ENCODE measurements around the gene TLE1.

Gene TLE1

DNA sequence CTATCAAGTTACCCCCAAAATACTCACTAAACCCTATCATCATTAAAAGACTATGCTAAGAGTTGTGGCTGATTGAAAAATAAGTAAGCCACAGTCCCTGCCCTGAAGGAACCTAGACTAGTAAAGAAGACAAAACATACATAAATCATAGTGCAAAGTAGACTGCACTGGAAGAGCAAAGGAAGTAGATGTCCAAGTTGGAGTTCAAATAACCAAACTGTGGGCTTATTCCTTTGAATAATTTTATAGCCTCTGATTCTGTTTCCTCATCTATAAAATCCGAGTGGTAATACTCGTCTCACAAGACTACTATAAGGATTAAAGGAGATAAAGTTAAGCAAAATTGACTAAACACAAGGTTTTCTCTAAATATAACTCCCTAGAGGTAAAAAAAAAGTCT is 140.4 kb downstream of the TLE1 start:
- TF ChIP-seq, protein P1, sequence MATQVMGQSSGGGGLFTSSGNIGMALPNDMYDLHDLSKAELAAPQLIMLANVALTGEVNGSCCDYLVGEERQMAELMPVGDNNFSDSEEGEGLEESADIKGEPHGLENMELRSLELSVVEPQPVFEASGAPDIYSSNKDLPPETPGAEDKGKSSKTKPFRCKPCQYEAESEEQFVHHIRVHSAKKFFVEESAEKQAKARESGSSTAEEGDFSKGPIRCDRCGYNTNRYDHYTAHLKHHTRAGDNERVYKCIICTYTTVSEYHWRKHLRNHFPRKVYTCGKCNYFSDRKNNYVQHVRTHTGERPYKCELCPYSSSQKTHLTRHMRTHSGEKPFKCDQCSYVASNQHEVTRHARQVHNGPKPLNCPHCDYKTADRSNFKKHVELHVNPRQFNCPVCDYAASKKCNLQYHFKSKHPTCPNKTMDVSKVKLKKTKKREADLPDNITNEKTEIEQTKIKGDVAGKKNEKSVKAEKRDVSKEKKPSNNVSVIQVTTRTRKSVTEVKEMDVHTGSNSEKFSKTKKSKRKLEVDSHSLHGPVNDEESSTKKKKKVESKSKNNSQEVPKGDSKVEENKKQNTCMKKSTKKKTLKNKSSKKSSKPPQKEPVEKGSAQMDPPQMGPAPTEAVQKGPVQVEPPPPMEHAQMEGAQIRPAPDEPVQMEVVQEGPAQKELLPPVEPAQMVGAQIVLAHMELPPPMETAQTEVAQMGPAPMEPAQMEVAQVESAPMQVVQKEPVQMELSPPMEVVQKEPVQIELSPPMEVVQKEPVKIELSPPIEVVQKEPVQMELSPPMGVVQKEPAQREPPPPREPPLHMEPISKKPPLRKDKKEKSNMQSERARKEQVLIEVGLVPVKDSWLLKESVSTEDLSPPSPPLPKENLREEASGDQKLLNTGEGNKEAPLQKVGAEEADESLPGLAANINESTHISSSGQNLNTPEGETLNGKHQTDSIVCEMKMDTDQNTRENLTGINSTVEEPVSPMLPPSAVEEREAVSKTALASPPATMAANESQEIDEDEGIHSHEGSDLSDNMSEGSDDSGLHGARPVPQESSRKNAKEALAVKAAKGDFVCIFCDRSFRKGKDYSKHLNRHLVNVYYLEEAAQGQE (IDR thresholded peaks at IDR 0.05; ENCODE audit: insufficient read depth in 1 of 2, low read depth in 2 of 2, low read length in 2 of 2): no peak
- TF ChIP-seq FOXP2 (optimal IDR thresholded peaks at IDR 0.05; ENCODE audit: borderline replicate concordance, extremely low read depth, extremely low read length, insufficient read depth) (no peak), POLR2AphosphoS5 (IDR thresholded peaks at IDR 0.05; ENCODE audit: low read depth, low read length) (no peak), TAF1 (IDR thresholded peaks at IDR 0.05; ENCODE audit: borderline replicate concordance, insufficient read depth, low read length) (no peak), SIN3A (IDR thresholded peaks at IDR 0.05; ENCODE audit: borderline replicate concordance, insufficient read depth, low read length) (no peak)

DNA sequence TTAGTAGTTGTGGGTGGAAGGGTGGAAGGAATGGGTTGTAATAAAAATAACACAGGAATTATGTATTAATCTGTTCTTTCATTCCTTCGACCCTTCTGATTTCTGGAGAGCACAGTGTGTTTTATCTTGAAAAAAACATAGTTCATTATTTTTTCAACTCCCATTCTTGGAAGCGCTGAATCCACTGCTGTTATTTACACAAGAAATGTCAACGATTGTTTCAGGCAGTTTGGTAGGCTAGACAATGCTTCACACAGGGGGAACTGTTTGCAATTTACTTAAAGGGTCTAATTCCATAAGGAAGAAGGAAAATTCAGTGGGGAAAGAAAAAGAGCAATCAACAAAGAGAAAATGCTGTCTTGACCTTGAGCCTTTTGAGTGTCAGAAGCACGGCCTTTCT is 142.9 kb downstream of the TLE1 start:
- TF ChIP-seq POLR2AphosphoS5 (IDR thresholded peaks at IDR 0.05; ENCODE audit: low read depth, low read length) (no peak), TAF1 (IDR thresholded peaks at IDR 0.05; ENCODE audit: borderline replicate concordance, insufficient read depth, low read length) (no peak), FOXP2 (optimal IDR thresholded peaks at IDR 0.05; ENCODE audit: borderline replicate concordance, extremely low read depth, extremely low read length, insufficient read depth) (no peak)

DNA sequence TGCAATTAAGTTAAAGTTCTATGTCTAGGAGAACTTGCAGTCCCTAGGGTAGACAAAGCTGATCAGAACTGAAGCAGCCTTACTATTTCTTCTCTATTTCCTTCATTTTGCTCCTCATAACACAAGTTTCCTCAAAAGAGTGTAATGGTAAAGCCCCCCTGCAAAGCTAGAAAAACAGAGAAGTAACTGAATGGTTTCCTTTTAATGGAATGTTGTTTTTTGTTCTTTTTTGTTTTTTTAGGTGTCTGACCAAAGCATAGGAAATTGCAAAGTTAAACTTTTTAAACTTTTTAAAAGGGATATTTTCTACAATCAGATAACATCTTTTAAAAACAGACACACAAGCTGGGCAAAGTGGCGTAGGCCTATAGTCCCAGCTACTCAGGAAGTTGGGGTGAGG is 145.7 kb downstream of the TLE1 start:
- TF ChIP-seq POLR2AphosphoS5 (IDR thresholded peaks at IDR 0.05; ENCODE audit: low read depth, low read length): no peak

DNA sequence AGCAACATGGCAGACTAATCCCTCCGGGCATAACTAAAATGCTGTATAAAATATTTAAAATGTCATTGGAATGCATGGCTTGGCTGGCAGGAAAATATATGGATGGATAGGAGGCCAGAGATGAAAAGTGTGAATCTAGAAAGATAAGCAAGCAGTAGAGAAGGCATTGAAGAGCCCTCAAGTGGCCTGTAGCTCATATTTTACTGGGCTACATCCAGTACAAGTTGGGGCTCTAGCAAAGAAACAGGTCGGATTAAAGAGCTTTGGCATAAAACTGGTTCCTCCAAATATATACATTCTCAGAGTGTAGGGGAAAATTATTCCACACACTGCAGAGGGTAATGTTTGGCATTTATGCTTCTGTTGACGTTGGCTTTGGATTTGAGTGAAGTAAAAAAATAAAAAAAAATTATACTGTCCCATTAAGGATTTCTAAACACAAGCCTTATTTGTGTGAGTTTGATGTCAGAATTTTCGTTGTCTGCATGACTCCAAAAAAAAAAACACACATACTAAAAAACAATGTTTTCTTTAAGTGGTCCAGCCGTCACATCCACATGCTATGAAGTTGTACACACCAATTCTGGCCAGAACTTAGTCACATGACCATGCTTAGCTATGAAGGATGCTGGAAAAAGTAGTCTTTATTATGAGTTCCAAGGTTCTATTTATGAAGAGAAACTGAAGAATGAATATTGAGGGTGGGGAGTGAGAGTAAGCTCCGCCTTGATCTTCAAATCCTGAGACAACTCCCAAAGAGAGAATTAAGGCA is 147.0 kb downstream of the TLE1 start:
- TF ChIP-seq, protein P1 (IDR thresholded peaks at IDR 0.05; ENCODE audit: insufficient read depth in 1 of 2, low read depth in 2 of 2, low read length in 2 of 2): no peak
- TF ChIP-seq POLR2AphosphoS5 (IDR thresholded peaks at IDR 0.05; ENCODE audit: low read depth, low read length): no peak
- TF ChIP-seq FOXP2 (optimal IDR thresholded peaks at IDR 0.05; ENCODE audit: borderline replicate concordance, extremely low read depth, extremely low read length, insufficient read depth): no peak
- no peak for TF ChIP-seq SIN3A (IDR thresholded peaks at IDR 0.05; ENCODE audit: borderline replicate concordance, insufficient read depth, low read length)
- TF ChIP-seq TAF1 (IDR thresholded peaks at IDR 0.05; ENCODE audit: borderline replicate concordance, insufficient read depth, low read length): no peak

DNA sequence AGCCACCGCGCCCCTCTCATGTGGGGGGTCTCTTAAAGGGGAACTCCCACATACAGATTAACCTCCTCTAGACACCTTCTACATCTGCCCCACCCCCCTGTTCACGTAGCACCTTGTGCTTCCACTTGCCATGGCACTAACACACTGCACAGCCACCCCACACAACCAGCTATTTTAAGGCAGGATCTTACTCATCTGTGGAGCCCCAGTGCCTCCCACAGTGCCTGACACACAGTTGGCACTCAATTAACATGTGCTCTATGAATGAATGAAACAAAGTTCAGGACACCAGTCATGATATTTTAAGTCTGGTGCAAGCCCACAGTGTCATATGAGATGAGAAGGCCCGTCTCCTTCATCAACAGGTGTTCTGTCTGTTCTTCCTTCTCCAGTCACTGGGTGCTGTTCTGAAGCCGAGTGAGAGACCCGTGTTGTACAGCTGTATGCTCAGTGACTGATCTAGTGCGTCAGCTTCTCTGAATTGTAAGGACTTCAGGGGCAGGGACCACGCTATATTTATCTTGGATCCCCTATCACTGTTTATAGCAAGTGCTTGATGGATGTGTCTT is 149.1 kb downstream of the TLE1 start:
- TF ChIP-seq, protein P1 (IDR thresholded peaks at IDR 0.05; ENCODE audit: insufficient read depth in 1 of 2, low read depth in 2 of 2, low read length in 2 of 2): no peak

DNA sequence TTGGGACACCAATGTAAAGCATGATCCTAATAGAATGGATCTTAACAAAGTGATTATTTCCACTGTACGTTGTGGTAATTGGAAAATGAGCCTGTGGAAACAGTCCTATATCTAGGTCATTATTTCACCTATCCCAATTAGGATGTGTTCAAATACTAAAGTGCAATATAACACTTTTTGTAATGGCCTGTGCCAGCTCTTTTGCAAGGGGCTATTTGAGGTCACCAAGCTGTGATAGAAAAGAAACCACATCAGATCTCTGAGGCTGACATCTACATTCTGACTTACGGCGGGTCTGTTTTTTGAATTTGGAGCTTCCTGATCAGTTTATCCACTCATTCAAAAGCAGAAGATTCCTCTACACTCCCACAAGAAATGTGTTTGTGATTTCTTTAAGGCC is 150.0 kb downstream of the TLE1 start:
- TF ChIP-seq, protein P1 (IDR thresholded peaks at IDR 0.05; ENCODE audit: insufficient read depth in 1 of 2, low read depth in 2 of 2, low read length in 2 of 2): no peak
- TF ChIP-seq FOXP2 (optimal IDR thresholded peaks at IDR 0.05; ENCODE audit: borderline replicate concordance, extremely low read depth, extremely low read length, insufficient read depth) (no peak), SIN3A (IDR thresholded peaks at IDR 0.05; ENCODE audit: borderline replicate concordance, insufficient read depth, low read length) (no peak), TAF1 (IDR thresholded peaks at IDR 0.05; ENCODE audit: borderline replicate concordance, insufficient read depth, low read length) (no peak), POLR2AphosphoS5 (IDR thresholded peaks at IDR 0.05; ENCODE audit: low read depth, low read length) (no peak)

Measured in PFSK-1 (cell line).